ENCODE data around the gene CEP250. TPM values are rescaled to one million over a fixed set of nuclear protein-coding genes. Genes with fewer than 3 reads are reported as not detected.

The CEP250 gene
- total RNA-seq, 1 donor from 2014 or later: 58.5 TPM

- Mint-ChIP-seq H3K27ac (ENCODE audit: unreplicated experiment) (no peak overlapping the region), H3K4me1 (ENCODE audit: unreplicated experiment) (no peaks in the 10 kb centered on the region), H3K27me3 (ENCODE audit: unreplicated experiment) (no peaks in the 10 kb centered on the region), H3K36me3 (ENCODE audit: unreplicated experiment) (peaks cover 68% of the 10 kb centered on the region), H3K4me3 (ENCODE audit: unreplicated experiment) (no peak overlapping the region), H3K9me3 (ENCODE audit: unreplicated experiment) (no peaks in the 10 kb centered on the region)
- TF ChIP-seq, protein P1, sequence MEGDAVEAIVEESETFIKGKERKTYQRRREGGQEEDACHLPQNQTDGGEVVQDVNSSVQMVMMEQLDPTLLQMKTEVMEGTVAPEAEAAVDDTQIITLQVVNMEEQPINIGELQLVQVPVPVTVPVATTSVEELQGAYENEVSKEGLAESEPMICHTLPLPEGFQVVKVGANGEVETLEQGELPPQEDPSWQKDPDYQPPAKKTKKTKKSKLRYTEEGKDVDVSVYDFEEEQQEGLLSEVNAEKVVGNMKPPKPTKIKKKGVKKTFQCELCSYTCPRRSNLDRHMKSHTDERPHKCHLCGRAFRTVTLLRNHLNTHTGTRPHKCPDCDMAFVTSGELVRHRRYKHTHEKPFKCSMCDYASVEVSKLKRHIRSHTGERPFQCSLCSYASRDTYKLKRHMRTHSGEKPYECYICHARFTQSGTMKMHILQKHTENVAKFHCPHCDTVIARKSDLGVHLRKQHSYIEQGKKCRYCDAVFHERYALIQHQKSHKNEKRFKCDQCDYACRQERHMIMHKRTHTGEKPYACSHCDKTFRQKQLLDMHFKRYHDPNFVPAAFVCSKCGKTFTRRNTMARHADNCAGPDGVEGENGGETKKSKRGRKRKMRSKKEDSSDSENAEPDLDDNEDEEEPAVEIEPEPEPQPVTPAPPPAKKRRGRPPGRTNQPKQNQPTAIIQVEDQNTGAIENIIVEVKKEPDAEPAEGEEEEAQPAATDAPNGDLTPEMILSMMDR (IDR thresholded peaks at IDR 0.05): no peak
- no peak for DNase-seq (ENCODE audit: extremely low spot score, unreplicated experiment)
These were observed 41.9 kb downstream of the CEP250 start for GRCh38 chr20:35497320-35497719.

GRCh38 chr20:35497780-35498189, 42.4 kb downstream of the CEP250 start:
- Mint-ChIP-seq H3K27me3 (ENCODE audit: unreplicated experiment) (no peaks in the 10 kb centered on the region), H3K4me3 (ENCODE audit: unreplicated experiment) (no peak overlapping the region), H3K9me3 (ENCODE audit: unreplicated experiment) (no peaks in the 10 kb centered on the region), H3K36me3 (ENCODE audit: unreplicated experiment) (peaks cover 71% of the 10 kb centered on the region), H3K27ac (ENCODE audit: unreplicated experiment) (no peak overlapping the region), H3K4me1 (ENCODE audit: unreplicated experiment) (no peaks in the 10 kb centered on the region)
- DNase-seq (ENCODE audit: extremely low spot score, unreplicated experiment): no peak
- TF ChIP-seq, protein P1 (IDR thresholded peaks at IDR 0.05): no peak

- no peaks in the 10 kb centered on the region for H3K4me1 Mint-ChIP-seq (ENCODE audit: unreplicated experiment)
- H3K27me3 Mint-ChIP-seq (ENCODE audit: unreplicated experiment): no peaks in the 10 kb centered on the region
- DNase-seq (ENCODE audit: extremely low spot score, unreplicated experiment): no peak
- H3K36me3 Mint-ChIP-seq (ENCODE audit: unreplicated experiment): peaks cover 74% of the 10 kb centered on the region
- no peaks in the 10 kb centered on the region for H3K9me3 Mint-ChIP-seq (ENCODE audit: unreplicated experiment)
- TF ChIP-seq, protein P1 (IDR thresholded peaks at IDR 0.05): no peak
- no peak overlapping the region for H3K4me3 Mint-ChIP-seq (ENCODE audit: unreplicated experiment)
- no peak overlapping the region for H3K27ac Mint-ChIP-seq (ENCODE audit: unreplicated experiment)
These were observed 43.9 kb downstream of the CEP250 start for GRCh38 chr20:35499271-35499670.

DNA sequence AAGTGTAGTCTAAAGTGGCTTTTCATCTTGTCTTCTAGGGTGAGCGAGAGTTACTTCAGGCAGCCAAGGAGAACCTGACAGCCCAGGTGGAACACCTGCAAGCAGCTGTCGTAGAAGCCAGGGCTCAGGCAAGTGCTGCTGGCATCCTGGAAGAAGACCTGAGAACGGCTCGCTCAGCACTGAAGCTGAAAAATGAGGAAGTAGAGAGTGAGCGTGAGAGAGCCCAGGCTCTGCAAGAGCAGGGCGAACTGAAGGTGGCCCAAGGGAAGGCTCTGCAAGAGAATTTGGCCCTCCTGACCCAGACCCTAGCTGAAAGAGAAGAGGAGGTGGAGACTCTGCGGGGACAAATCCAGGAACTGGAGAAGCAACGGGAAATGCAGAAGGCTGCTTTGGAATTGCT, 47.0 kb downstream of the CEP250 start:
- TF ChIP-seq, protein P1 (IDR thresholded peaks at IDR 0.05): no peak
- peaks cover 76% of the 10 kb centered on the region for H3K36me3 Mint-ChIP-seq (ENCODE audit: unreplicated experiment)
- no peaks in the 10 kb centered on the region for H3K27me3 Mint-ChIP-seq (ENCODE audit: unreplicated experiment)
- H3K27ac Mint-ChIP-seq (ENCODE audit: unreplicated experiment): no peak overlapping the region
- peaks cover 8% of the 10 kb centered on the region for H3K4me1 Mint-ChIP-seq (ENCODE audit: unreplicated experiment)
- no peak for DNase-seq (ENCODE audit: extremely low spot score, unreplicated experiment)
- H3K4me3 Mint-ChIP-seq (ENCODE audit: unreplicated experiment): no peak overlapping the region
- no peaks in the 10 kb centered on the region for H3K9me3 Mint-ChIP-seq (ENCODE audit: unreplicated experiment)

GRCh38 chr20:35503281-35503680, 47.9 kb downstream of the CEP250 start:
- DNase-seq (ENCODE audit: extremely low spot score, unreplicated experiment): no peak
- TF ChIP-seq, protein P1 (IDR thresholded peaks at IDR 0.05): no peak
- Mint-ChIP-seq H3K27ac (ENCODE audit: unreplicated experiment) (no peak overlapping the region), H3K9me3 (ENCODE audit: unreplicated experiment) (no peaks in the 10 kb centered on the region), H3K4me3 (ENCODE audit: unreplicated experiment) (no peak overlapping the region), H3K27me3 (ENCODE audit: unreplicated experiment) (no peaks in the 10 kb centered on the region), H3K4me1 (ENCODE audit: unreplicated experiment) (peaks cover 8% of the 10 kb centered on the region), H3K36me3 (ENCODE audit: unreplicated experiment) (peaks cover 69% of the 10 kb centered on the region)

Measured in osteocyte (in vitro differentiated cells).